Body of pancreas (tissue), 4 donors: ENCODE data around the gene PRR30. TPM values are rescaled to one million over a fixed set of nuclear protein-coding genes. Genes with fewer than 3 reads are reported as not detected.

ENCODE experiments used
- ATAC-seq: fragments of 150-250 bp; one replicate; pipeline ENCODE4 v1.9.1; 2016
- DNase-seq, 4 donors: peaks; one replicate each; pipeline ENCODE4 v3.0.0-alpha.2; 2019
- H3K27ac ChIP-seq, 4 donors: fragments of 200-600 bp; sonication (generic); 1 replicate in 3 of 4; 2 replicates in 1 of 4; pipeline versions ENCODE4 v1.5.1 to v1.6.1; 2016 to 2019; ENCODE audit warnings: mild to moderate bottlenecking in 1 of 4, mixed read lengths in 1 of 4, moderate library complexity in 1 of 4
- H3K27me3 ChIP-seq, 2 donors: fragments of 200-600 bp; sonication (generic); one replicate each; pipeline ENCODE4 v1.6.0; 2016; ENCODE audit warnings: mild to moderate bottlenecking in 1 of 2
- H3K36me3 ChIP-seq, 2 donors: fragments of 200-600 bp; sonication (generic); replicated peaks in 1 of 2; 2 replicates each; pipeline ENCODE4 v1.5.1; 2016; ENCODE audit warnings: low read depth in 2 of 2; ENCODE audit not compliant: insufficient read depth in 1 of 2
- H3K4me1 ChIP-seq: fragments of 200-600 bp; sonication (generic); one replicate; pipeline ENCODE4 v1.6.0; 2016
- H3K4me3 ChIP-seq, 2 donors: fragments of 200-600 bp; sonication (generic); 1 replicate in 1 of 2; 2 replicates in 1 of 2; pipeline ENCODE4 v1.5.1; 2016 to 2019
- H3K9me3 ChIP-seq, 3 donors: fragments of 200-600 bp; sonication (generic); 1 replicate in 2 of 3; 2 replicates in 1 of 3; pipeline ENCODE4 v1.5.1; 2016
- POLR2A ChIP-seq, 3 donors: fragments of 450-650 bp; IDR thresholded peaks; one replicate each; pipeline ENCODE4 v1.6.1; 2016; ENCODE audit warnings: antibody characterized with exemption in 3 of 3, mild to moderate bottlenecking in 2 of 3
- WGBS, 2 donors: methylation state at CpG; one replicate each; pipeline ENCODE4 v1.1.5; 2017; 5-methylcytosine and 5-hydroxymethylcytosine counted together
- intact Hi-C: fragments of 100-400 bp; cut with DNase I; formaldehyde crosslinking; loops from one replicate; pipeline ENCODE4 v1.15.1; 2023
- total RNA-seq, 2 donors: library from RNA; depleted of rRNA; stranded (reverse); fragments of >200 nt; gene quantifications; one replicate each; pipeline ENCODE4 v1.1.0, GENCODE V29; 2016
- TF ChIP-seq, protein P1 (sequence below), 7 experiments: fragments of 450-650 bp in 4 of 7; fragments of 200-600 bp in 3 of 7; sonication (generic) in 3 of 7; IDR thresholded peaks; one replicate each; pipeline ENCODE4 v1.5.1; 2016 to 2019; ENCODE audit warnings: antibody characterized with exemption in 7 of 7

PRR30 gene
- total RNA-seq, 2 donors from 2014 or later: not detected

GRCh38 chr2:27135478-27135955, 3.7 kb downstream of the PRR30 start:
- TF ChIP-seq, protein P1, sequence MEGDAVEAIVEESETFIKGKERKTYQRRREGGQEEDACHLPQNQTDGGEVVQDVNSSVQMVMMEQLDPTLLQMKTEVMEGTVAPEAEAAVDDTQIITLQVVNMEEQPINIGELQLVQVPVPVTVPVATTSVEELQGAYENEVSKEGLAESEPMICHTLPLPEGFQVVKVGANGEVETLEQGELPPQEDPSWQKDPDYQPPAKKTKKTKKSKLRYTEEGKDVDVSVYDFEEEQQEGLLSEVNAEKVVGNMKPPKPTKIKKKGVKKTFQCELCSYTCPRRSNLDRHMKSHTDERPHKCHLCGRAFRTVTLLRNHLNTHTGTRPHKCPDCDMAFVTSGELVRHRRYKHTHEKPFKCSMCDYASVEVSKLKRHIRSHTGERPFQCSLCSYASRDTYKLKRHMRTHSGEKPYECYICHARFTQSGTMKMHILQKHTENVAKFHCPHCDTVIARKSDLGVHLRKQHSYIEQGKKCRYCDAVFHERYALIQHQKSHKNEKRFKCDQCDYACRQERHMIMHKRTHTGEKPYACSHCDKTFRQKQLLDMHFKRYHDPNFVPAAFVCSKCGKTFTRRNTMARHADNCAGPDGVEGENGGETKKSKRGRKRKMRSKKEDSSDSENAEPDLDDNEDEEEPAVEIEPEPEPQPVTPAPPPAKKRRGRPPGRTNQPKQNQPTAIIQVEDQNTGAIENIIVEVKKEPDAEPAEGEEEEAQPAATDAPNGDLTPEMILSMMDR (IDR thresholded peaks at IDR 0.05): no peak
- no peak for TF ChIP-seq POLR2A (IDR thresholded peaks at IDR 0.05)
- DNase-seq: no peak
- intact Hi-C loops: no loop called here
- no peak overlapping the region for H3K4me3 ChIP-seq
- no peaks in the 10 kb centered on the region for H3K9me3 ChIP-seq
- 76 to 84% methylated on average over 12 of the region's 12 CpGs for whole genome bisulfite sequencing, 2 donors
- no peak for ATAC-seq
- H3K27me3 ChIP-seq: no peaks in the 10 kb centered on the region
- H3K4me1 ChIP-seq: peaks cover 20% of the 10 kb centered on the region
- no peak overlapping the region for H3K27ac ChIP-seq
- peaks cover 5 to 16% of the 10 kb centered on the region in 2 donors for H3K36me3 ChIP-seq

DNA sequence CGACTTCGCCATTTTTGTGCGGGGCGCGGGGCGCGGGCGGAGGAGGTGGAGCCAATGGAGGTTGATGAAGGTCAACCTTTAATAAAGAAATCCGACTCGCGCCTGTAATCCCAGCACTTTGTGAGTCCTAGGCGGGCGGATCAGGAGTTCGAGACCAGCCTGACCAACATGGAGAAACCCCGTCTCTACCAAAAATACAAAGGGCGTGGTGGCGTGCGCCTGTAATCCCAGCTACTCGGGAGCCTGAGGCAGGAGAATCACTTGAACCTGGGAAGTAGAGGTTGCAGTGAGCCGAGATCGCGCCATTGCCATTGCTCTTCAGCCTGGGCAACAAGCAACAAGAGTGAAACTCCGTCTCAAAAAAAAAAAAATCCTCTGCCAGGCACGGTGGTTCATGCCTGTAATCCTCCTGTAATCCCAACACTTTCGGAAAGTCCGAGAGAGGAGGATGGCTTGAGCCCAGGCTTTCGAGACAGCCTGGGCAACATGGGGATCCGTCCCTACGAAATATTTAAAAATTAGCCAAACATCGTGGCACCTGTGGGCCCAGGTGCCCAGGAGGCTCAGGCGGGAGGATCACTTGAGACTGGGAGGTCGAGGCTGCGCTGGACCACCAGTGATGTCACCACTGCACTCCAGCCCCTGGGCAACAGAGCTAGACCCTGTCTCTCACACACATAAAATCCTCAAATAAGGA, 4.3 kb downstream of the PRR30 start:
- peaks cover 5 to 16% of the 10 kb centered on the region in 2 donors for H3K36me3 ChIP-seq
- ATAC-seq (no peak), DNase-seq (no peak)
- TF ChIP-seq, protein P1 (IDR thresholded peaks at IDR 0.05): no peak
- TF ChIP-seq POLR2A (IDR thresholded peaks at IDR 0.05): no peak
- H3K4me1 ChIP-seq: peaks cover 20% of the 10 kb centered on the region
- no peaks in the 10 kb centered on the region for H3K27me3 ChIP-seq
- intact Hi-C loops: no loop called here
- H3K4me3 ChIP-seq: no peak overlapping the region
- WGBS, 2 donors: 62 to 89% methylated on average over 7 to 26 of the region's 33 CpGs
- H3K27ac ChIP-seq: peak overlapping the region in 2 of 4 donors; percentile 83 to 89
- H3K9me3 ChIP-seq: no peaks in the 10 kb centered on the region

DNA sequence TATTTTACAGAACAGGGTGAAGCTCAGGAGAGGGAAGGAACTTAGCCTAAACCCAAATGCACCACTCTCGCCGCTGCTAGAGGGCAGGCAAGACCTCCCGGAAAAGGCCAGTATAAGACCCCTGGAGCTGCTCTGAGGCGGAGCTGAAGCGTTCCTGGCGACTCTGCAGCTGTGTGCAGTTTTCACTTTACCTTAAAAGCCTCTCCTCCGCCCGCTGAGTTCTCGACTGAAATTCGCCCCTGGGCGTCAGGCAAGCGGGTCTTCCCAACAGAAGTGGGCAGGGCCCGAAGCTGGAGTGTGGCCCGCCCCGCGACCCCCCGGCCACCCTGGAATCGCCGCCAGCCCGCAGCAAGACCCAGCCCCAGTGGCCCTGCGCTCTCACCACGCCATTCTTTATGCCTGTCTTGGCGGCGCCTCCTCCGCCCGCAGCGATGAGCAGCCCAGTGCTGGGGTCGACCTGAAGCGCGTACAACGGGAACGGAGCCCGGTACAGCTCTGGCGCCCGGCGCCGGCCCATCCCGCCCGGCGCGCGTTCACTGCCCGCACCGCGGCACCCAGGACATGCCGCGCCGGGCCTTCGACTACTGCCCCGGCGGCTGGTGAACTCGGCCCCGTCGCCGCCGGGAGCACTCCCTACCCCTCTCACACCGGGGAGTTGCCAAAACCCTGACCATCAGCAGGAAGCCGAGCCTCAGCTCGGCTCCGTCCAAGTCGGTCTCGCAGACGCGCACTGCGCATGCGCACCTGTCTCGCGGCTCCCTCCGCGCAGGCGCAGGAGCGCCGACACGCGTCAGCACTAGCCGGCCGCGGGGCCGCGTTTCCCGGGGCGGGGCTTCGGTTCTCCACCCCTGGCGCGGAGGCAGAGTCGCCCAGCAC, 5.1 kb downstream of the PRR30 start, which contains the start of gene PREB:
Gene PREB (minus strand): TSS at position 732 of the 876 bp plus-strand sequence. CDS start 215 bp downstream, at position 517.
- TF ChIP-seq POLR2A (IDR thresholded peaks at IDR 0.05): peak; percentile 58 to 84 (median 81)
- TF ChIP-seq, protein P1 (IDR thresholded peaks at IDR 0.05): no peak
- Histone ChIP-seq H3K9me3 (no peaks in the 10 kb centered on the region), H3K36me3 (peaks cover 5 to 16% of the 10 kb centered on the region in 2 donors), H3K27ac (peak within 1 kb of the TSS; percentile 64 to 89 (median 80)), H3K4me3 (peak within 1 kb of the TSS; percentile 89 to 95), H3K27me3 (no peaks in the 10 kb centered on the region), H3K4me1 (peaks cover 20% of the 10 kb centered on the region)
- WGBS, 2 donors: 0% methylated on average over 8 to 66 of the region's 86 CpGs
- ATAC-seq (peak; percentile 98), DNase-seq (peak; percentile 98 to 99 (median 98))
- intact Hi-C loops: no loop called here

- intact Hi-C loops: no loop called here
- Histone ChIP-seq H3K4me1 (peaks cover 20% of the 10 kb centered on the region), H3K36me3 (peaks cover 5 to 16% of the 10 kb centered on the region in 2 donors), H3K27me3 (no peaks in the 10 kb centered on the region), H3K9me3 (no peaks in the 10 kb centered on the region), H3K27ac (peak overlapping the region in 1 of 4 donors; percentile 78), H3K4me3 (peak overlapping the region; percentile 89 to 95)
- TF ChIP-seq, protein P1 (IDR thresholded peaks at IDR 0.05): no peak
- TF ChIP-seq POLR2A (IDR thresholded peaks at IDR 0.05): no peak
- WGBS, 2 donors: 23 to 25% methylated on average over 14 of the region's 14 CpGs
- DNase-seq (peak in 3 of 4 donors; percentile 16 to 50 (median 42)), ATAC-seq (no peak)
Observed at GRCh38 chr2:27133195-27133875, 5.9 kb downstream of the PRR30 start.
